NT2/D1 (cell line): ENCODE data around the gene PPIL3.

Experiments
- DNase-seq: peaks from one replicate; pipeline ENCODE4 v3.0.0-alpha.2; 2011; ENCODE audit warnings: low read depth, low spot score
- H3K27me3 ChIP-seq: 2 replicates; pipeline ENCODE4 v1.6.0; 2011; ENCODE audit warnings: mild to moderate bottlenecking; ENCODE audit not compliant: insufficient read length, insufficient read depth
- H3K36me3 ChIP-seq: 2 replicates; pipeline ENCODE4 v1.6.1; 2011; ENCODE audit warnings: mild to moderate bottlenecking, low read length, mixed read lengths; ENCODE audit not compliant: insufficient read depth, insufficient read length
- H3K4me1 ChIP-seq: 2 replicates; pipeline ENCODE4 v1.5.1; 2011; ENCODE audit not compliant: insufficient read depth, insufficient read length
- H3K4me3 ChIP-seq: 2 replicates; pipeline ENCODE4 v1.5.1; 2011; ENCODE audit warnings: low read depth; ENCODE audit not compliant: insufficient read length
- H3K9ac ChIP-seq: 2 replicates; pipeline ENCODE4 v1.6.0; 2011; ENCODE audit warnings: low read depth; ENCODE audit not compliant: insufficient read length
- H3K9me3 ChIP-seq: 2 replicates; pipeline ENCODE4 v1.5.1; 2011; ENCODE audit warnings: mild to moderate bottlenecking, low read length; ENCODE audit not compliant: insufficient read depth
- SUZ12 ChIP-seq: IDR thresholded peaks from 2 replicates; pipeline ENCODE4 v1.6.1; 2011; ENCODE audit not compliant: insufficient read length, insufficient read depth; ENCODE audit errors: extremely low read depth
- YY1 ChIP-seq: IDR thresholded peaks from 2 replicates; pipeline ENCODE4 v1.6.1; 2011; ENCODE audit not compliant: insufficient read length, insufficient read depth
- ZNF274 ChIP-seq: IDR thresholded peaks from 2 replicates; pipeline ENCODE4 v1.6.1; 2011; ENCODE audit warnings: mild to moderate bottlenecking, low read depth, low read length

Gene PPIL3

GRCh38 chr2:200852605-200853004 lies 36.3 kb downstream of the PPIL3 start:
- Histone ChIP-seq H3K4me3 (no peak overlapping the region), H3K36me3 (peaks cover 65% of the 10 kb centered on the region), H3K4me1 (no peaks in the 10 kb centered on the region), H3K9me3 (no peaks in the 10 kb centered on the region), H3K9ac (no peak overlapping the region), H3K27me3 (no peaks in the 10 kb centered on the region)
- no peak for TF ChIP-seq YY1
- TF ChIP-seq SUZ12: no peak
- TF ChIP-seq ZNF274: no peak
- no peak for DNase-seq

- H3K4me3 ChIP-seq: no peak overlapping the region
- DNase-seq: no peak
- no peaks in the 10 kb centered on the region for H3K27me3 ChIP-seq
- H3K4me1 ChIP-seq: no peaks in the 10 kb centered on the region
- peaks cover 56% of the 10 kb centered on the region for H3K36me3 ChIP-seq
- TF ChIP-seq YY1 (no peak), SUZ12 (no peak), ZNF274 (no peak)
- no peaks in the 10 kb centered on the region for H3K9me3 ChIP-seq
- no peak overlapping the region for H3K9ac ChIP-seq
Measured at GRCh38 chr2:200851398-200852248, 37.3 kb downstream of the PPIL3 start.

GRCh38 chr2:200850512-200851256 lies 38.2 kb downstream of the PPIL3 start:
- no peak for DNase-seq
- Histone ChIP-seq H3K27me3 (no peaks in the 10 kb centered on the region), H3K36me3 (peaks cover 46% of the 10 kb centered on the region), H3K4me3 (no peak overlapping the region), H3K9me3 (no peaks in the 10 kb centered on the region), H3K9ac (no peak overlapping the region), H3K4me1 (no peaks in the 10 kb centered on the region)
- no peak for TF ChIP-seq YY1
- no peak for TF ChIP-seq SUZ12
- TF ChIP-seq ZNF274: no peak

GRCh38 chr2:200847939-200848338 lies 40.9 kb downstream of the PPIL3 start:
- H3K36me3 ChIP-seq: peaks cover 19% of the 10 kb centered on the region
- H3K4me1 ChIP-seq: no peaks in the 10 kb centered on the region
- no peak for DNase-seq
- H3K27me3 ChIP-seq: no peaks in the 10 kb centered on the region
- H3K9ac ChIP-seq: no peak overlapping the region
- no peaks in the 10 kb centered on the region for H3K9me3 ChIP-seq
- TF ChIP-seq ZNF274: no peak
- no peak for TF ChIP-seq YY1
- TF ChIP-seq SUZ12: no peak
- H3K4me3 ChIP-seq: no peak overlapping the region

- no peak overlapping the region for H3K9ac ChIP-seq
- H3K36me3 ChIP-seq: peaks cover 13% of the 10 kb centered on the region
- no peak overlapping the region for H3K4me3 ChIP-seq
- TF ChIP-seq SUZ12 (no peak), YY1 (no peak), ZNF274 (no peak)
- no peak for DNase-seq
- H3K27me3 ChIP-seq: no peaks in the 10 kb centered on the region
- H3K4me1 ChIP-seq: no peaks in the 10 kb centered on the region
- no peaks in the 10 kb centered on the region for H3K9me3 ChIP-seq
Measured at GRCh38 chr2:200847269-200847668, 41.6 kb downstream of the PPIL3 start.

- Histone ChIP-seq H3K9me3 (no peaks in the 10 kb centered on the region), H3K4me1 (no peaks in the 10 kb centered on the region), H3K36me3 (no peaks in the 10 kb centered on the region), H3K4me3 (no peak overlapping the region), H3K9ac (no peak overlapping the region), H3K27me3 (no peaks in the 10 kb centered on the region)
- TF ChIP-seq YY1: no peak
- TF ChIP-seq ZNF274: no peak
- no peak for TF ChIP-seq SUZ12
- DNase-seq: no peak
Measured at GRCh38 chr2:200845669-200846325, 43.1 kb downstream of the PPIL3 start.

- Histone ChIP-seq H3K9ac (no peak overlapping the region), H3K36me3 (no peaks in the 10 kb centered on the region), H3K4me1 (no peaks in the 10 kb centered on the region), H3K4me3 (no peak overlapping the region), H3K9me3 (no peaks in the 10 kb centered on the region), H3K27me3 (no peaks in the 10 kb centered on the region)
- TF ChIP-seq SUZ12: no peak
- TF ChIP-seq YY1: no peak
- TF ChIP-seq ZNF274: no peak
- DNase-seq: no peak
Measured at GRCh38 chr2:200845194-200845593, 43.7 kb downstream of the PPIL3 start.
